ENCODE data around the gene COQ8A. TPM values are rescaled to one million over a fixed set of nuclear protein-coding genes. Genes with fewer than 3 reads are reported as not detected.

The COQ8A gene
- polyA plus RNA-seq, 2 donors: 15.9 to 19.9 TPM

DNA sequence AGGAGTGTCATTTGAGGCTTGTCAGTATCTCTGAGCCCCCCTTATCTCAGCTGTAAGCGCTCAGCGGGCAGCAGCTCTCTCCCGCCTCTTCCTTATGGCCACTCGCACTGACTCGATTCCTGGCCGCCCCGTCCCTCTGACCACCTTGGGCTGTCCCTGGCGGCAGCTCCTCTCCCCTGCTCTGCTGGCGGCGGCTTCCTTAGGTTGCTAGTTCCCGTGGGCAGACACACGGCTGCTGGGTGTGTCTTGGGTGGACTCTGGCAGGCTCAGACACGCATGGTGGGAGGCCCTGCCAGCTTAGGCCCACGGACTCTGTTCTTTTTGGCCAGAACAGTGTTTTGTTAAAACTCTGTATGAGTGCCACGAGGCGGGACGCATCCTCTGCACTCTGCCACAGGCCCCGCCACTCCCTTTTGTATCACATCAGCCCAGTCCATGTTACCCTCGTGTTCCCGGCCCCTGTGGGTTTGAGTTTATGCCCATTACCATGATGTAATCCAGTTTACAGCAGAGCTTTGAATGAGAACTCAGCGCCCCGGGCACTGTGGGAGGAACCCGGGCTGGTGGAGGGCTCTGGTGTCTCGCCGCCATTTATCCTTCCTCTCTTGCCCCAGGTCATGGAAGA, 45.9 kb downstream of the COQ8A start:
- H3K4me3 ChIP-seq (ENCODE audit: low read depth in 1 of 2, low read length in 2 of 2): no peak overlapping the region
- WGBS, 2 donors: 81 to 84% methylated on average over 25 of the region's 25 CpGs
- no peaks in the 10 kb centered on the region for H3K27me3 ChIP-seq (ENCODE audit: control insufficient read depth in 1 of 2, insufficient read depth in 2 of 2, low read length in 2 of 2)
- no peak overlapping the region for H3K27ac ChIP-seq (ENCODE audit: low read depth in 2 of 2, low read length in 1 of 2)
- peaks cover 4 to 7% of the 10 kb centered on the region in 2 donors for H3K4me1 ChIP-seq (ENCODE audit: control insufficient read depth in 2 of 2, insufficient read depth in 2 of 2, low read length in 1 of 2)
- H3K9me3 ChIP-seq (ENCODE audit: control insufficient read depth in 2 of 2, insufficient read depth in 1 of 2, low read depth in 1 of 2, low read length in 1 of 2): no peaks in the 10 kb centered on the region
- peaks cover 3 to 38% of the 10 kb centered on the region in 2 donors for H3K36me3 ChIP-seq (ENCODE audit: control insufficient read depth in 2 of 2, insufficient read depth in 2 of 2, low read length in 1 of 2)

DNA sequence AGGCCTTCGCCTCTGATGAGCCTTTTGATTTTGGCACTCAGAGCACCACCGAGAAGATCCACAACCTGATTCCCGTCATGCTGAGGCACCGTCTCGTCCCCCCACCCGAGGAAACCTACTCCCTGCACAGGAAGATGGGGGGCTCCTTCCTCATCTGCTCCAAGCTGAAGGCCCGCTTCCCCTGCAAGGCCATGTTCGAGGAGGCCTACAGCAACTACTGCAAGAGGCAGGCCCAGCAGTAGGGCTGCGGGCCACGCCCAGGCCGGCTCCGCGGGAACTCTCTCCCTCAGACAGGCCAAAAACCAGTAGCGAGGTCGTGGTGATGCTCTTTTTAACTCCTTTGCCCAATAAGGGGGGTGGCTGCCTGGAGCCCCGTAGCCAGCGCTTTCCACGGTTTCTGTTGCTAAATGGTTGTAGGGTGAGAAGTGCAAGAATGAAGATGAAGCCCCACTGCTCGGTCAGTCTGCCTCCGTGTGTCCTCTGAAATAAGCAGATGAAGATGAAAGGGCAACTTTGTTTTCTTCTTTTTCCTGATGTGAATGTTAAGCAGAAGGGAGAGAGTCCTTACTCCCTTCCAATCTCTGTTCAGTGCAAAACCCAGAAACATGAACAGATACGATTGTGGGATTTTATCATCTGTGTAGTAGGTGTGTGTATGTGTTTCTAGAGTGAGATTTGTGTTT, 46.5 kb downstream of the COQ8A start:
- Histone ChIP-seq H3K27ac (ENCODE audit: low read depth in 2 of 2, low read length in 1 of 2) (peak overlapping the region in 1 of 2 donors; percentile 28), H3K27me3 (ENCODE audit: control insufficient read depth in 1 of 2, insufficient read depth in 2 of 2, low read length in 2 of 2) (no peaks in the 10 kb centered on the region), H3K4me3 (ENCODE audit: low read depth in 1 of 2, low read length in 2 of 2) (no peak overlapping the region), H3K4me1 (ENCODE audit: control insufficient read depth in 2 of 2, insufficient read depth in 2 of 2, low read length in 1 of 2) (peaks cover 4 to 7% of the 10 kb centered on the region in 2 donors), H3K9me3 (ENCODE audit: control insufficient read depth in 2 of 2, insufficient read depth in 1 of 2, low read depth in 1 of 2, low read length in 1 of 2) (no peaks in the 10 kb centered on the region), H3K36me3 (ENCODE audit: control insufficient read depth in 2 of 2, insufficient read depth in 2 of 2, low read length in 1 of 2) (peaks cover 3 to 35% of the 10 kb centered on the region in 2 donors)
- 84 to 87% methylated on average over 21 of the region's 21 CpGs for WGBS, 2 donors

DNA sequence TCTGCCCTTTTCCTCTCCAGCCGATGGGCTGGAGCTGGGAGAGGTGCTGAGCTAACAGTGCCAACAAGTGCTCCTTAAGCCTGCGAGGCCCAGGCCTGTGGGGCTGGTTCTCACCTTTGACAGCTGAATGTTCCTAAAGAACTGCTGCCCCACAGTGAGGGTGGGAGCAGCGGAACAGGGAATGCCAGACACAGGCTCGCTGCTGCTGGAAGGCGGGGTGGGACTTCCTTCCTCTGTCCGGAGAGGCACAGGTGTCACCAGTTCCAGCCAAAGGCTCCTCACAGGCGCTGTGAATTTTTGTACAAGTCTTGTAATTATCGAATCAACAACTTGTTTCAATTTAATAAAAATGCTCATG, 47.1 kb downstream of the COQ8A start:
- WGBS, 2 donors: 78 to 81% methylated on average over 8 of the region's 8 CpGs
- Histone ChIP-seq H3K27ac (ENCODE audit: low read depth in 2 of 2, low read length in 1 of 2) (peak overlapping the region in 1 of 2 donors; percentile 11), H3K4me3 (ENCODE audit: low read depth in 1 of 2, low read length in 2 of 2) (no peak overlapping the region), H3K9me3 (ENCODE audit: control insufficient read depth in 2 of 2, insufficient read depth in 1 of 2, low read depth in 1 of 2, low read length in 1 of 2) (no peaks in the 10 kb centered on the region), H3K4me1 (ENCODE audit: control insufficient read depth in 2 of 2, insufficient read depth in 2 of 2, low read length in 1 of 2) (peaks cover 4 to 7% of the 10 kb centered on the region in 2 donors), H3K27me3 (ENCODE audit: control insufficient read depth in 1 of 2, insufficient read depth in 2 of 2, low read length in 2 of 2) (no peaks in the 10 kb centered on the region), H3K36me3 (ENCODE audit: control insufficient read depth in 2 of 2, insufficient read depth in 2 of 2, low read length in 1 of 2) (peaks cover 3 to 35% of the 10 kb centered on the region in 2 donors)

DNA sequence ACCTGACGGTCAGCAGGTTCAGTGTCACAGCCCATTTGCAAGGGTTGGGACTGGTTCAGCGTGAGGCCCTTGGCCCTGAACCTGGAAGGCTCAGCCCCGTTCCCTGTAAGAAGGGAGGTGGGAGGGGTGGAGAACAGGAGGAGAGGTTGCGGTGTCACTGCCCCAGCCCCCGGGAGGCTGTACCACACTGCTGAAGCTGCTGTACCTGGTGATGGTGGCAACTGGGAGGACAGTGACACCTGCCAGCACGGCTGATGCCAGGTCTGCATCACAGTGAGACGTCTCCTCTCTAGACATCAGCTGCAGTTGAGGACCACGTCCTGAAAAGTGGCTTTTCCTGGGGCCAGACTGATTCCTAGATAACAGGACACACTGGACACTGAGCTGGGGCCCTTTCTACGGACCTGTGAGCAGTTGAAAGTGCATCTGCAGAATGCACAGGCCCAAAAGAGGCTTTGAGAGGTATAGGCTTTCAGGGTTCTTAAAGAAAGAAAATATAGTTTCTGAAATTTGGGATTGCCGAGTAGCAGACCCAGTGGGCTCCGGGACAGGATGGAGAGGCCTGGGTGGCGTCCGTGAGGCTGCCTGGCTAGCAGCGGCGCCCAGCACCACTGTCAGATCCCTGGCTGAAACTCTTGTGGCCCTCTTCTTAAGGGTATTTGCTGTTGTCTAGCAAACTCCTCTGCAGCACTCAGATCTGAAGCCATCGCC, 47.7 kb downstream of the COQ8A start:
- Histone ChIP-seq H3K4me1 (ENCODE audit: control insufficient read depth in 2 of 2, insufficient read depth in 2 of 2, low read length in 1 of 2) (peaks cover 4 to 7% of the 10 kb centered on the region in 2 donors), H3K36me3 (ENCODE audit: control insufficient read depth in 2 of 2, insufficient read depth in 2 of 2, low read length in 1 of 2) (peaks cover 2 to 34% of the 10 kb centered on the region in 2 donors), H3K9me3 (ENCODE audit: control insufficient read depth in 2 of 2, insufficient read depth in 1 of 2, low read depth in 1 of 2, low read length in 1 of 2) (no peaks in the 10 kb centered on the region), H3K27me3 (ENCODE audit: control insufficient read depth in 1 of 2, insufficient read depth in 2 of 2, low read length in 2 of 2) (no peaks in the 10 kb centered on the region), H3K4me3 (ENCODE audit: low read depth in 1 of 2, low read length in 2 of 2) (no peak overlapping the region), H3K27ac (ENCODE audit: low read depth in 2 of 2, low read length in 1 of 2) (peak overlapping the region; percentile 44 to 79)
- WGBS, 2 donors: 77 to 79% methylated on average over 16 of the region's 16 CpGs

DNA sequence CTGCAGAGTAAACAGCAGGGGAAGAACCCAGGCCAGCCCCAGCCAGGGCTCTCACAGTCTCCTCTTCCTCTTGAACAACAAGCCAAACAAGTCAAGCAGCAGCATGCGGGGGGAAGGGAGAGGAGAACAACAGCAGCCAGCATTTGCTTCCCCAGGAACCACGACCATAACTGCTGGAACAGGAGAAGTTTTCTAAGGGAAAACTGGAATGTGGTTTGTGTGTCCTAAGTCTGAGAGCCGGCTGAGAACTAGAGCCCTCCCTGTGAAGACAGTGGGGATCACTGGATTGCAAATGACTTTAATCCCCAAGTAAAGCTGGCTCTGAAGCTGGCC, 48.2 kb downstream of the COQ8A start:
- peaks cover 4 to 7% of the 10 kb centered on the region in 2 donors for H3K4me1 ChIP-seq (ENCODE audit: control insufficient read depth in 2 of 2, insufficient read depth in 2 of 2, low read length in 1 of 2)
- H3K27ac ChIP-seq (ENCODE audit: low read depth in 2 of 2, low read length in 1 of 2): peak overlapping the region; percentile 44 to 79
- 35 to 37% methylated on average over 3 of the region's 3 CpGs for WGBS, 2 donors
- no peak overlapping the region for H3K4me3 ChIP-seq (ENCODE audit: low read depth in 1 of 2, low read length in 2 of 2)
- H3K27me3 ChIP-seq (ENCODE audit: control insufficient read depth in 1 of 2, insufficient read depth in 2 of 2, low read length in 2 of 2): no peaks in the 10 kb centered on the region
- peaks cover 0 to 32% of the 10 kb centered on the region in 2 donors for H3K36me3 ChIP-seq (ENCODE audit: control insufficient read depth in 2 of 2, insufficient read depth in 2 of 2, low read length in 1 of 2)
- H3K9me3 ChIP-seq (ENCODE audit: control insufficient read depth in 2 of 2, insufficient read depth in 1 of 2, low read depth in 1 of 2, low read length in 1 of 2): no peaks in the 10 kb centered on the region

DNA sequence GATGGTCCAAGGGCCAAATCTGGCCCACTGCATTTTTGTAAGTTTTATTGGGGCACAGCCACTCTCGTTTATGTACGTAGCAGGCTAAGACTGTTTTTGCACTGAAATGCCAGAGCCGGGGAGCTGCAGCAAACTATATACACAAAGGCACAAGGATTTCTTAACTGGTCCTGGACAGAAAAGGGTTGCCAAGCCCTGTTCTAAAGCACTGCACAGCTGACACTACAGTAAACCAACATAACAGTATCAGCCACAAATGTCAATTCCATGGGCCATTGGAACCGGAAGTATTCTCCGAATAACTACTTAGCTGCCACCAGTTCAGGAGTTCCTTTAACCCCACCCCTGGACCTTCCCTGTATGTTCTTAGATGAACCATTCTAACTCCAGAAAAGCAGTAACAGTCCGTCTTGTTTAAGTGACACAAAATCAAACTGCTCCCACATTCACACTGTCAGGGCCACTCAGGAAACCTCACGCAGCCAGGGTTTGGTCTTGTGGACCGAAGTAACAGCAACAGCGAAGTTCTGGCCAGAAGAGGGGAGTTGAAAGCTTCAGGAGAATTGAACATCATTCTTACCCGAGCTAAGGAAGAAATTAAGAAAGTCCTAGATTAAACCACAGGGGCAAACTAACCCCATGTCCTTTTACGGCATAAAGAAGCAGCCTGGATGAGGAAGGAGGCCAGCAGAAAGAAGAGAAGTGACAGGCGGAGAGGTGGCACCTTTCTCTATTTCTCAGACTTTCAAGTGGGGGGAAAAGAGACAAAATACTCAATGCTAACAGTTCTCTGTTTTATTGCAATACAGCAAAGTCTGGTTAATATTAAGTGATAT, 49.2 kb downstream of the COQ8A start:
- WGBS, 2 donors: 52 to 71% methylated on average over 12 of the region's 12 CpGs
- H3K27ac ChIP-seq (ENCODE audit: low read depth in 2 of 2, low read length in 1 of 2): peak overlapping the region; percentile 52 to 67
- H3K9me3 ChIP-seq (ENCODE audit: control insufficient read depth in 2 of 2, insufficient read depth in 1 of 2, low read depth in 1 of 2, low read length in 1 of 2): no peaks in the 10 kb centered on the region
- peaks cover 4 to 7% of the 10 kb centered on the region in 2 donors for H3K4me1 ChIP-seq (ENCODE audit: control insufficient read depth in 2 of 2, insufficient read depth in 2 of 2, low read length in 1 of 2)
- no peaks in the 10 kb centered on the region for H3K27me3 ChIP-seq (ENCODE audit: control insufficient read depth in 1 of 2, insufficient read depth in 2 of 2, low read length in 2 of 2)
- H3K4me3 ChIP-seq (ENCODE audit: low read depth in 1 of 2, low read length in 2 of 2): no peak overlapping the region
- H3K36me3 ChIP-seq (ENCODE audit: control insufficient read depth in 2 of 2, insufficient read depth in 2 of 2, low read length in 1 of 2): peaks cover 0 to 24% of the 10 kb centered on the region in 2 donors

DNA sequence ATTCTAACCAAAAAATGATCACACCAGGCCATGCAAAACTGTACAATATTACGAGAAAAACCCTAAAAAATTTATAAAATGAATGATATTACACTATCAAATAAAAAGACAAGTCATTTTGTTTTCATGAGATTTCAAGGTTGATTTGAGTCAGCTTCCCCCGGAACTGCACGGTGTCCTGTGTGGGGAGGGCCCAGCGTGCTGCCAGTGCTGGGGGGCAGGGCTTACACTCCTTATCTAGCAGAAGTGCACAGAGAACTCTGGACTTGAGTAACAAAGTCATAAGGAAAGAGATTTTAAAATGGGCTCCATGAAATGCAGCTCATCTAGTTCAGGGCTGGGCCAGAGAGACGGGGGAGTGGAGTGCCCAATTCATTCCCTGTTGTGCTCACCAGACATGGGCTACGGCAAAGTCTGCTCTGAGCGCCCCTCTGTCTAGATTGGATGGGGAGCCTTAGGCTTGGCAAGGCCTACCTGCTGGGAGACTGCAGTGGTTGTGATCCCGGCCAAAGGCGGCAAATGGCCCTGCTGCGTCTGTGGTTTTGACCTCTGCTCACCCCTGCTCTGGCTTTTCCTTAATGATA, 50.1 kb downstream of the COQ8A start:
- 64 to 78% methylated on average over 10 of the region's 10 CpGs for WGBS, 2 donors
- Histone ChIP-seq H3K27me3 (ENCODE audit: control insufficient read depth in 1 of 2, insufficient read depth in 2 of 2, low read length in 2 of 2) (no peaks in the 10 kb centered on the region), H3K9me3 (ENCODE audit: control insufficient read depth in 2 of 2, insufficient read depth in 1 of 2, low read depth in 1 of 2, low read length in 1 of 2) (no peaks in the 10 kb centered on the region), H3K4me3 (ENCODE audit: low read depth in 1 of 2, low read length in 2 of 2) (no peak overlapping the region), H3K27ac (ENCODE audit: low read depth in 2 of 2, low read length in 1 of 2) (peak overlapping the region in 1 of 2 donors; percentile 68), H3K36me3 (ENCODE audit: control insufficient read depth in 2 of 2, insufficient read depth in 2 of 2, low read length in 1 of 2) (peaks cover 0 to 15% of the 10 kb centered on the region in 2 donors), H3K4me1 (ENCODE audit: control insufficient read depth in 2 of 2, insufficient read depth in 2 of 2, low read length in 1 of 2) (peaks cover 2 to 7% of the 10 kb centered on the region in 2 donors)

DNA sequence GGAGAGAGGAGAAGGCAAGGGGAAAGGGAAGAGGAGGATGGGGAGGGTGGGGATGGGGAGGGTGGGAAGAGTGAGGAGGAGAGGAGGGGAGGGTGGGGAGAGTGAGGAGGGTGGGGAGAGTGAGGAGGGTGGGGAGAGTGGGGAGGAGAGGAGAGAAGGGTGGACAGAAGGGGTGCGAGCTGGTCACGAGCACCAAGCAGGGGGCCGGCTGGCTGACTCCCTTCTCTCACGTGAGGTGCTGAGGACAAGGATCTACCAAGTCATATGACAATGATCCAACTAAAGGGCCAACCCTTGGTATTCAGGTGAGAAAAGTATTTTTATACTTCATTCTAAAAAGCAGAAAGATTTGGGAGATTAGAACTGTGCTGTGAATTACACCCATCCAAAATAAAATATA, 51.8 kb downstream of the COQ8A start:
- H3K27me3 ChIP-seq (ENCODE audit: control insufficient read depth in 1 of 2, insufficient read depth in 2 of 2, low read length in 2 of 2): no peaks in the 10 kb centered on the region
- WGBS, 2 donors: 91 to 94% methylated on average over 4 of the region's 4 CpGs
- no peaks in the 10 kb centered on the region for H3K9me3 ChIP-seq (ENCODE audit: control insufficient read depth in 2 of 2, insufficient read depth in 1 of 2, low read depth in 1 of 2, low read length in 1 of 2)
- no peak overlapping the region for H3K27ac ChIP-seq (ENCODE audit: low read depth in 2 of 2, low read length in 1 of 2)
- H3K36me3 ChIP-seq (ENCODE audit: control insufficient read depth in 2 of 2, insufficient read depth in 2 of 2, low read length in 1 of 2): peaks cover 0 to 4% of the 10 kb centered on the region in 2 donors
- H3K4me1 ChIP-seq (ENCODE audit: control insufficient read depth in 2 of 2, insufficient read depth in 2 of 2, low read length in 1 of 2): peaks cover 2 to 7% of the 10 kb centered on the region in 2 donors
- H3K4me3 ChIP-seq (ENCODE audit: low read depth in 1 of 2, low read length in 2 of 2): no peak overlapping the region
